Memory B cell (primary cell): ENCODE data around the gene WDR5.

Experiments
- ATAC-seq: fragments of 150-1000 bp; cut with Tn5 transposase; 2 replicates; pipeline ENCODE4 v1.10.0; 2021; ENCODE audit warnings: low read depth, mild to moderate bottlenecking, moderate library complexity
- DNase-seq, 2 donors: peaks; one replicate each; pipeline ENCODE4 v3.0.0; 2022; ENCODE audit warnings: low spot score in 2 of 2
- H3K27ac Mint-ChIP-seq: one replicate; pipeline ENCODE4 v1.8.0; 2022; ENCODE audit warnings: mild to moderate bottlenecking, moderate library complexity, mixed read lengths
- H3K27me3 Mint-ChIP-seq: one replicate; pipeline ENCODE4 v1.8.0; 2022; ENCODE audit warnings: mixed read lengths
- H3K36me3 Mint-ChIP-seq: one replicate; pipeline ENCODE4 v1.8.0; 2022; ENCODE audit warnings: mild to moderate bottlenecking, mixed read lengths
- H3K4me1 Mint-ChIP-seq: one replicate; pipeline ENCODE4 v1.8.0; 2022; ENCODE audit warnings: mixed read lengths
- H3K4me3 Mint-ChIP-seq: one replicate; pipeline ENCODE4 v1.8.0; 2022; ENCODE audit warnings: mild to moderate bottlenecking, moderate library complexity, mixed read lengths
- H3K9me3 Mint-ChIP-seq: one replicate; pipeline ENCODE4 v1.8.0; 2022; ENCODE audit warnings: mixed read lengths

Gene WDR5

GRCh38 chr9:134141906-134142305 is 6.0 kb downstream of the WDR5 start:
- DNase-seq (no peak), ATAC-seq (no peak)
- Mint-ChIP-seq H3K36me3 (peaks cover 23% of the 10 kb centered on the region), H3K4me1 (peaks cover 14% of the 10 kb centered on the region), H3K27me3 (no peaks in the 10 kb centered on the region), H3K27ac (no peak overlapping the region), H3K9me3 (no peaks in the 10 kb centered on the region), H3K4me3 (no peak overlapping the region)

GRCh38 chr9:134144801-134145200 is 8.9 kb downstream of the WDR5 start:
- H3K27me3 Mint-ChIP-seq, result no peaks in the 10 kb centered on the region
- no peaks in the 10 kb centered on the region for H3K9me3 Mint-ChIP-seq
- no peak for DNase-seq
- H3K4me1 Mint-ChIP-seq, result peaks cover 2% of the 10 kb centered on the region
- peaks cover 33% of the 10 kb centered on the region for H3K36me3 Mint-ChIP-seq
- ATAC-seq, result no peak
- H3K27ac Mint-ChIP-seq, result no peak overlapping the region
- H3K4me3 Mint-ChIP-seq, result no peak overlapping the region

GRCh38 chr9:134145262-134145661 is 9.4 kb downstream of the WDR5 start:
- H3K4me1 Mint-ChIP-seq, result peaks cover 2% of the 10 kb centered on the region
- no peak overlapping the region for H3K4me3 Mint-ChIP-seq
- no peak overlapping the region for H3K27ac Mint-ChIP-seq
- DNase-seq, result no peak
- H3K36me3 Mint-ChIP-seq, result peaks cover 29% of the 10 kb centered on the region
- no peaks in the 10 kb centered on the region for H3K27me3 Mint-ChIP-seq
- no peak for ATAC-seq
- no peaks in the 10 kb centered on the region for H3K9me3 Mint-ChIP-seq

- ATAC-seq, result no peak
- Mint-ChIP-seq H3K27me3 (no peaks in the 10 kb centered on the region), H3K4me1 (peaks cover 2% of the 10 kb centered on the region), H3K4me3 (no peak overlapping the region), H3K36me3 (peaks cover 26% of the 10 kb centered on the region), H3K9me3 (no peaks in the 10 kb centered on the region), H3K27ac (no peak overlapping the region)
- no peak for DNase-seq
These were observed 11.1 kb downstream of the WDR5 start for GRCh38 chr9:134146774-134147493.

- no peaks in the 10 kb centered on the region for H3K9me3 Mint-ChIP-seq
- no peaks in the 10 kb centered on the region for H3K27me3 Mint-ChIP-seq
- DNase-seq (no peak), ATAC-seq (no peak)
- H3K4me1 Mint-ChIP-seq, result peaks cover 2% of the 10 kb centered on the region
- H3K4me3 Mint-ChIP-seq, result no peak overlapping the region
- H3K27ac Mint-ChIP-seq, result no peak overlapping the region
- H3K36me3 Mint-ChIP-seq, result peaks cover 22% of the 10 kb centered on the region
These were observed 13.5 kb downstream of the WDR5 start for GRCh38 chr9:134149380-134149779.

GRCh38 chr9:134150557-134151214 is 14.8 kb downstream of the WDR5 start:
- Mint-ChIP-seq H3K36me3 (peaks cover 20% of the 10 kb centered on the region), H3K4me3 (no peak overlapping the region), H3K9me3 (no peaks in the 10 kb centered on the region), H3K27me3 (no peaks in the 10 kb centered on the region), H3K27ac (no peak overlapping the region), H3K4me1 (peaks cover 2% of the 10 kb centered on the region)
- DNase-seq, result no peak
- ATAC-seq, result no peak

- DNase-seq, result no peak
- no peak for ATAC-seq
- no peak overlapping the region for H3K27ac Mint-ChIP-seq
- H3K4me1 Mint-ChIP-seq, result peaks cover 2% of the 10 kb centered on the region
- H3K9me3 Mint-ChIP-seq, result no peaks in the 10 kb centered on the region
- no peaks in the 10 kb centered on the region for H3K27me3 Mint-ChIP-seq
- no peak overlapping the region for H3K4me3 Mint-ChIP-seq
- peaks cover 24% of the 10 kb centered on the region for H3K36me3 Mint-ChIP-seq
These were observed 16.2 kb downstream of the WDR5 start for GRCh38 chr9:134152022-134152448.

- Mint-ChIP-seq H3K4me3 (no peak overlapping the region), H3K9me3 (no peaks in the 10 kb centered on the region), H3K36me3 (peaks cover 23% of the 10 kb centered on the region), H3K4me1 (peaks cover 2% of the 10 kb centered on the region), H3K27me3 (no peaks in the 10 kb centered on the region), H3K27ac (no peak overlapping the region)
- DNase-seq, result no peak
- no peak for ATAC-seq
These were observed 16.6 kb downstream of the WDR5 start for GRCh38 chr9:134152488-134152887.

- Mint-ChIP-seq H3K27ac (no peak overlapping the region), H3K4me3 (no peak overlapping the region), H3K27me3 (no peaks in the 10 kb centered on the region), H3K4me1 (peaks cover 2% of the 10 kb centered on the region), H3K9me3 (no peaks in the 10 kb centered on the region), H3K36me3 (peaks cover 19% of the 10 kb centered on the region)
- DNase-seq, result no peak
- no peak for ATAC-seq
These were observed 17.6 kb downstream of the WDR5 start for GRCh38 chr9:134153450-134153849.

- ATAC-seq, result no peak
- Mint-ChIP-seq H3K36me3 (peaks cover 14% of the 10 kb centered on the region), H3K27ac (no peak overlapping the region), H3K9me3 (no peaks in the 10 kb centered on the region), H3K4me3 (no peak overlapping the region), H3K4me1 (no peaks in the 10 kb centered on the region), H3K27me3 (no peaks in the 10 kb centered on the region)
- DNase-seq, result no peak
These were observed 18.4 kb downstream of the WDR5 start for GRCh38 chr9:134154262-134154701.

- ATAC-seq (no peak), DNase-seq (no peak)
- H3K4me1 Mint-ChIP-seq, result no peaks in the 10 kb centered on the region
- H3K27ac Mint-ChIP-seq, result no peak overlapping the region
- H3K4me3 Mint-ChIP-seq, result no peak overlapping the region
- H3K9me3 Mint-ChIP-seq, result no peaks in the 10 kb centered on the region
- H3K36me3 Mint-ChIP-seq, result peaks cover 12% of the 10 kb centered on the region
- no peaks in the 10 kb centered on the region for H3K27me3 Mint-ChIP-seq
These were observed 20.0 kb downstream of the WDR5 start for GRCh38 chr9:134155812-134156377.

- DNase-seq, result no peak
- Mint-ChIP-seq H3K36me3 (peaks cover 7% of the 10 kb centered on the region), H3K4me1 (no peaks in the 10 kb centered on the region), H3K4me3 (no peak overlapping the region), H3K27me3 (no peaks in the 10 kb centered on the region), H3K9me3 (no peaks in the 10 kb centered on the region), H3K27ac (no peak overlapping the region)
- ATAC-seq, result no peak
These were observed 20.9 kb downstream of the WDR5 start for GRCh38 chr9:134156564-134157377.

GRCh38 chr9:134157378-134157885 is 21.6 kb downstream of the WDR5 start:
- no peak overlapping the region for H3K4me3 Mint-ChIP-seq
- ATAC-seq (no peak), DNase-seq (no peak)
- peaks cover 7% of the 10 kb centered on the region for H3K36me3 Mint-ChIP-seq
- no peaks in the 10 kb centered on the region for H3K9me3 Mint-ChIP-seq
- no peak overlapping the region for H3K27ac Mint-ChIP-seq
- no peaks in the 10 kb centered on the region for H3K4me1 Mint-ChIP-seq
- no peaks in the 10 kb centered on the region for H3K27me3 Mint-ChIP-seq

- Mint-ChIP-seq H3K9me3 (no peaks in the 10 kb centered on the region), H3K27ac (no peak overlapping the region), H3K36me3 (peaks cover 4% of the 10 kb centered on the region), H3K27me3 (no peaks in the 10 kb centered on the region), H3K4me1 (no peaks in the 10 kb centered on the region), H3K4me3 (no peak overlapping the region)
- DNase-seq (no peak), ATAC-seq (no peak)
These were observed 22.4 kb downstream of the WDR5 start for GRCh38 chr9:134158242-134158641.
